PC-9 (cell line): ENCODE results near the gene MSI2. TPM values are rescaled to one million over a fixed set of nuclear protein-coding genes. Genes with fewer than 3 reads are reported as not detected.

Experiments used
- BruUV-seq: library from RNA; stranded (reverse); fragments of 400-500 nt; replicated peaks from 2 replicates; lab custom pipeline; 2021; lab: Mats Ljungman, UMichigan
- CTCF ChIA-PET: fragments of 300-600 bp; sonication (Branson Sonifier 250); formaldehyde crosslinking; loops from one replicate; lab custom pipeline; 2022; ENCODE audit warnings: antibody characterized with exemption; lab: Charles Lee
- POLR2A ChIA-PET: fragments of 300-600 bp; sonication (Branson Sonifier 250); formaldehyde crosslinking; loops from one replicate; lab custom pipeline; 2022; ENCODE audit warnings: antibody characterized with exemption; ENCODE audit not compliant: unreplicated experiment; lab: Charles Lee
- DNase-seq, 2 experiments: peaks; one replicate each; pipeline versions ENCODE4 v3.0.0 to v3.0.0-alpha.2; 2015 to 2022; ENCODE audit warnings: mixed read lengths in 1 of 2
- H2AFZ ChIP-seq: fragments of 200-600 bp; sonication (generic); 2 replicates; pipeline ENCODE4 v1.8.1; 2017; ENCODE audit warnings: antibody characterized with exemption
- H3F3A ChIP-seq: fragments of 200-600 bp; sonication (generic); 2 replicates; pipeline ENCODE4 v1.8.1; 2017; ENCODE audit warnings: antibody characterized with exemption, mild to moderate bottlenecking, low read depth; ENCODE audit not compliant: insufficient read depth
- H3K27ac ChIP-seq: fragments of 200-600 bp; sonication (generic); 2 replicates; pipeline ENCODE4 v1.6.1; 2016; ENCODE audit warnings: mixed run types
- H3K27me3 ChIP-seq: fragments of 200-600 bp; sonication (generic); 2 replicates; pipeline ENCODE4 v1.6.1; 2016; ENCODE audit warnings: low read depth, mixed run types; ENCODE audit not compliant: insufficient read depth
- H3K36me3 ChIP-seq: fragments of 200-600 bp; sonication (generic); 2 replicates; pipeline ENCODE4 v1.6.1; 2016; ENCODE audit warnings: low read depth, mixed run types
- H3K4me1 ChIP-seq: fragments of 200-600 bp; sonication (generic); replicated peaks from 2 replicates; pipeline ENCODE4 v1.6.1; 2016; ENCODE audit warnings: mixed run types; ENCODE audit not compliant: insufficient read depth
- H3K4me2 ChIP-seq: fragments of 200-600 bp; sonication (generic); 2 replicates; pipeline ENCODE4 v1.6.1; 2017; ENCODE audit warnings: mixed run types
- H3K4me3 ChIP-seq: fragments of 200-600 bp; sonication (generic); 2 replicates; pipeline ENCODE4 v1.6.1; 2016; ENCODE audit warnings: mixed run types
- H3K79me2 ChIP-seq: fragments of 200-600 bp; sonication (generic); 2 replicates; pipeline ENCODE4 v1.6.1; 2017; ENCODE audit warnings: low read depth, mixed run types
- H3K9me2 ChIP-seq: fragments of 200-600 bp; sonication (generic); 2 replicates; pipeline ENCODE4 v1.8.1; 2017; ENCODE audit warnings: mild to moderate bottlenecking; ENCODE audit not compliant: insufficient read depth
- H3K9me3 ChIP-seq: fragments of 200-600 bp; sonication (generic); 2 replicates; pipeline ENCODE4 v1.8.1; 2016; ENCODE audit warnings: low read depth; ENCODE audit not compliant: insufficient read depth
- H4K20me1 ChIP-seq: fragments of 200-600 bp; sonication (generic); 2 replicates; pipeline ENCODE4 v1.8.1; 2017; ENCODE audit not compliant: insufficient read depth
- CTCF ChIP-seq: fragments of 200-600 bp; sonication (generic); conservative IDR thresholded peaks from 2 replicates; pipeline ENCODE4 v1.6.1; 2017; ENCODE audit warnings: mixed run types, antibody characterized with exemption, mild to moderate bottlenecking, moderate library complexity
- EZH2 ChIP-seq: fragments of 200-600 bp; sonication (generic); IDR thresholded peaks from 2 replicates; pipeline ENCODE4 v1.8.0; 2017; ENCODE audit warnings: antibody characterized with exemption, low read depth
- intact Hi-C: fragments of 100-400 bp; cut with micrococcal nuclease; formaldehyde crosslinking; loops from one replicate; pipeline ENCODE4 v1.10.0; 2022; ENCODE audit not compliant: unreplicated experiment
- total RNA-seq: library from RNA; stranded (reverse); gene quantifications from 2 replicates; pipeline ENCODE4 v1.2.3, GENCODE V29; 2021

MSI2 gene
- total RNA-seq, 1 experiment from 2014 or later: 15.7 TPM

- Histone ChIP-seq H3K9me3 (no peaks in the 10 kb centered on the region), H2AFZ (no peak overlapping the region), H3K27me3 (peaks cover 92% of the 10 kb centered on the region), H3K79me2 (no peaks in the 10 kb centered on the region), H4K20me1 (no peaks in the 10 kb centered on the region), H3K27ac (no peak overlapping the region), H3K36me3 (no peaks in the 10 kb centered on the region), H3K4me2 (no peak overlapping the region), H3K4me1 (no peaks in the 10 kb centered on the region), H3F3A (no peaks in the 10 kb centered on the region), H3K4me3 (no peak overlapping the region), H3K9me2 (no peaks in the 10 kb centered on the region)
- intact Hi-C loops: no loop called here
- TF ChIP-seq CTCF: no peak
- no peak for TF ChIP-seq EZH2
- ChIA-PET POLR2A (interaction anchor here (0.5 kb wide), 1 partner anchor 53 kb away, joined by 3 read pairs; no protein-coding TSS in a partner anchor), CTCF (no interaction called here)
- no TSS peak for BruUV-seq
- no peak for DNase-seq
These were observed 464.2 kb downstream of the MSI2 start for GRCh38 chr17:57720386-57721035.

GRCh38 chr17:57721967-57722703 lies 465.8 kb downstream of the MSI2 start:
- Histone ChIP-seq H3K4me3 (no peak overlapping the region), H3K27me3 (peaks cover 91% of the 10 kb centered on the region), H3K9me3 (no peaks in the 10 kb centered on the region), H3K4me2 (no peak overlapping the region), H3K27ac (no peak overlapping the region), H2AFZ (no peak overlapping the region), H4K20me1 (no peaks in the 10 kb centered on the region), H3K79me2 (no peaks in the 10 kb centered on the region), H3F3A (no peaks in the 10 kb centered on the region), H3K9me2 (no peaks in the 10 kb centered on the region), H3K4me1 (no peaks in the 10 kb centered on the region), H3K36me3 (no peaks in the 10 kb centered on the region)
- BruUV-seq: no TSS peak
- intact Hi-C loops: no loop called here
- no peak for TF ChIP-seq CTCF
- ChIA-PET POLR2A (no interaction called here), CTCF (no interaction called here)
- DNase-seq: no peak

GRCh38 chr17:57722704-57723043 lies 466.4 kb downstream of the MSI2 start:
- no peaks in the 10 kb centered on the region for H3K79me2 ChIP-seq
- DNase-seq: no peak
- TF ChIP-seq EZH2: no peak
- no peak for TF ChIP-seq CTCF
- no peaks in the 10 kb centered on the region for H3K4me1 ChIP-seq
- H3K27me3 ChIP-seq: peaks cover 90% of the 10 kb centered on the region
- H3K9me3 ChIP-seq: no peaks in the 10 kb centered on the region
- H3K36me3 ChIP-seq: no peaks in the 10 kb centered on the region
- POLR2A ChIA-PET: no interaction called here
- H2AFZ ChIP-seq: no peak overlapping the region
- no peak overlapping the region for H3K27ac ChIP-seq
- no peak overlapping the region for H3K4me3 ChIP-seq
- H4K20me1 ChIP-seq: no peaks in the 10 kb centered on the region
- no TSS peak for BruUV-seq
- no peaks in the 10 kb centered on the region for H3F3A ChIP-seq
- CTCF ChIA-PET: no interaction called here
- intact Hi-C loops: no loop called here
- no peaks in the 10 kb centered on the region for H3K9me2 ChIP-seq
- H3K4me2 ChIP-seq: no peak overlapping the region
